Measurements from ENCODE around the gene FOXP2. TPM values are rescaled to one million over a fixed set of nuclear protein-coding genes. Genes with fewer than 3 reads are reported as not detected.

The FOXP2 gene
- total and polyA plus RNA-seq, 2 donors (not counting 3 experiments of a cell fraction or from before 2014, with no cell fraction given): 0.37 to 2.7 TPM

- no TSS peak for BruUV-seq (replicated peaks)
- no peaks in the 10 kb centered on the region for H3K4me1 ChIP-seq (ENCODE audit: control insufficient read depth, extremely low read depth, insufficient read depth, low read length)
- H3K4me2 ChIP-seq (ENCODE audit: insufficient read depth, low read length): no peak overlapping the region
- no peaks in the 10 kb centered on the region for H3K79me2 ChIP-seq (ENCODE audit: control insufficient read depth, insufficient read depth, low read length)
- no peak for TF ChIP-seq FOS (IDR thresholded peaks at IDR 0.05; ENCODE audit: borderline replicate concordance, insufficient read depth, low read length)
- TF ChIP-seq MAX (IDR thresholded peaks at IDR 0.05; ENCODE audit: insufficient read depth, insufficient read length): no peak
- no peak for TF ChIP-seq MYC (IDR thresholded peaks at IDR 0.05; ENCODE audit: low read depth, low read length)
- TF ChIP-seq GATA2 (IDR thresholded peaks at IDR 0.05; ENCODE audit: insufficient read depth, insufficient read length, low read depth, low read length): no peak
- TF ChIP-seq JUN (IDR thresholded peaks at IDR 0.05; ENCODE audit: borderline replicate concordance, insufficient read depth, insufficient read length, low read depth): no peak
- TF ChIP-seq EZH2 (IDR thresholded peaks at IDR 0.05; ENCODE audit: borderline replicate concordance, low read depth, low read length, severe bottlenecking): no peak
- TF ChIP-seq POLR2A (IDR thresholded peaks at IDR 0.05; ENCODE audit: low read depth, low read length): no peak
- no peak for TF ChIP-seq POLR2AphosphoS5 (IDR thresholded peaks at IDR 0.05; ENCODE audit: insufficient read depth, low read depth, low read length)
- no peak for TF ChIP-seq CTCF (IDR thresholded peaks at IDR 0.05; ENCODE audit: extremely low read depth in 1 of 2, insufficient read depth in 1 of 2, low read depth in 1 of 2, low read length in 2 of 2)
- no peaks in the 10 kb centered on the region for H3K27me3 ChIP-seq (ENCODE audit: control insufficient read depth in 2 of 2, insufficient read depth in 2 of 2, low read length in 2 of 2)
- ChIA-PET POLR2A (no interaction called here), CTCF (no interaction called here)
- no peak overlapping the region for H3K9ac ChIP-seq (replicated peaks; ENCODE audit: extremely low read depth, insufficient read depth, low read length)
- H3K9me3 ChIP-seq (replicated peaks; ENCODE audit: control insufficient read depth, insufficient read depth, low read length): no peaks in the 10 kb centered on the region
- no peak overlapping the region for H3K4me3 ChIP-seq (replicated peaks in 1 of 3; ENCODE audit: insufficient read depth in 1 of 3, low read depth in 1 of 3, low read length in 3 of 3)
- no peak for FAIRE-seq
- H3K27ac ChIP-seq (ENCODE audit: insufficient read depth, low read depth, low read length): no peak overlapping the region
- H3K36me3 ChIP-seq (ENCODE audit: control insufficient read depth in 2 of 2, extremely low read depth in 1 of 2, insufficient read depth in 2 of 2, low read length in 2 of 2): no peaks in the 10 kb centered on the region
- dilution Hi-C loops (cut with MboI; ENCODE audit: extremely low pct_ligation_motif_present, low sequenced_read_pairs): no loop called here
- no peak for DNase-seq (ENCODE audit: low read depth, low spot score)
- no peaks in the 10 kb centered on the region for H4K20me1 ChIP-seq (replicated peaks; ENCODE audit: control insufficient read depth, extremely low read depth, insufficient read depth, low read length)
- intact Hi-C loops (cut with micrococcal nuclease): no loop called here
- no peaks in the 10 kb centered on the region for H3K9me1 ChIP-seq (replicated peaks; ENCODE audit: control insufficient read depth, extremely low read depth, insufficient read depth, low read length)
- H2AFZ ChIP-seq (ENCODE audit: low read depth, low read length): no peak overlapping the region
Measured at GRCh38 chr7:114678116-114678515, 263.5 kb downstream of the FOXP2 start.

Measured in endothelial cell of umbilical vein (primary cell).